ENCODE results near the gene CTNNA1.

- TF ChIP-seq CTCF (conservative IDR thresholded peaks at IDR 0.05; ENCODE audit: low read depth, low read length) (no peak), EZH2 (IDR thresholded peaks at IDR 0.05; ENCODE audit: low read length, unreplicated experiment) (no peak), EZH2phosphoT487 (IDR thresholded peaks at IDR 0.05; ENCODE audit: borderline replicate concordance, low read length) (no peak)
These were observed 30.8 kb downstream of the CTNNA1 start for GRCh38 chr5:138783976-138784375.

All from PC-3 (cell line).